ENCODE measurements around the gene TMEM45A.

DNA sequence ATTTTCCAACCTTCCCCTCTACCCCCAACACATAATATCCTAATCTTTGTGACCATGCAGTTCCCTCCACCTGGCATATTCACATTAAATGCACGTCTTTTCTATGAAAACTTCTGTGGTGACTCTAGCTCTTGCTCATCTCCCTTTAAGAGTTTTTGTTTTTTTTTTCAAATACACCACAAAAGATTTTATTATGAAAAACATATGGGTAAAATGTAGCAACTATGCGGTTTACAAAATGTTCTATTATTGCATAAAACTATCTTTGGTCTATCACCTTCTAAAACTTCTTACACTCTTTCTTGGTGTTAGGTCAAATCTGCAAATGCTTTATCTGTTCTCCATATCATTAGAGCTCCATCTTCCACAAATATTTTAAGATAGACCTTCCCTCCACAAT, 78.4 kb downstream of the TMEM45A start:
- no peak for TF ChIP-seq ZFX (IDR thresholded peaks at IDR 0.05; ENCODE audit: borderline replicate concordance)
- TF ChIP-seq, protein P1, sequence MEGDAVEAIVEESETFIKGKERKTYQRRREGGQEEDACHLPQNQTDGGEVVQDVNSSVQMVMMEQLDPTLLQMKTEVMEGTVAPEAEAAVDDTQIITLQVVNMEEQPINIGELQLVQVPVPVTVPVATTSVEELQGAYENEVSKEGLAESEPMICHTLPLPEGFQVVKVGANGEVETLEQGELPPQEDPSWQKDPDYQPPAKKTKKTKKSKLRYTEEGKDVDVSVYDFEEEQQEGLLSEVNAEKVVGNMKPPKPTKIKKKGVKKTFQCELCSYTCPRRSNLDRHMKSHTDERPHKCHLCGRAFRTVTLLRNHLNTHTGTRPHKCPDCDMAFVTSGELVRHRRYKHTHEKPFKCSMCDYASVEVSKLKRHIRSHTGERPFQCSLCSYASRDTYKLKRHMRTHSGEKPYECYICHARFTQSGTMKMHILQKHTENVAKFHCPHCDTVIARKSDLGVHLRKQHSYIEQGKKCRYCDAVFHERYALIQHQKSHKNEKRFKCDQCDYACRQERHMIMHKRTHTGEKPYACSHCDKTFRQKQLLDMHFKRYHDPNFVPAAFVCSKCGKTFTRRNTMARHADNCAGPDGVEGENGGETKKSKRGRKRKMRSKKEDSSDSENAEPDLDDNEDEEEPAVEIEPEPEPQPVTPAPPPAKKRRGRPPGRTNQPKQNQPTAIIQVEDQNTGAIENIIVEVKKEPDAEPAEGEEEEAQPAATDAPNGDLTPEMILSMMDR (IDR thresholded peaks at IDR 0.05): no peak
